Hippocampal formation (tissue), 2 donors: ENCODE measurements around the gene MRPL47.
A peak's percentile ranks its signal among the peaks of the same experiment; 100 is the strongest.
"Not testable (repeated sequence)": the region's sequence is repeated elsewhere in the genome, so short reads cannot be mapped to it uniquely, and the experiment has no call there.

Experiments
- DNase-seq, 2 donors: peaks; one replicate each; lab custom pipeline; 2025; lab: John Stamatoyannopoulos, UW

Gene MRPL47

DNA sequence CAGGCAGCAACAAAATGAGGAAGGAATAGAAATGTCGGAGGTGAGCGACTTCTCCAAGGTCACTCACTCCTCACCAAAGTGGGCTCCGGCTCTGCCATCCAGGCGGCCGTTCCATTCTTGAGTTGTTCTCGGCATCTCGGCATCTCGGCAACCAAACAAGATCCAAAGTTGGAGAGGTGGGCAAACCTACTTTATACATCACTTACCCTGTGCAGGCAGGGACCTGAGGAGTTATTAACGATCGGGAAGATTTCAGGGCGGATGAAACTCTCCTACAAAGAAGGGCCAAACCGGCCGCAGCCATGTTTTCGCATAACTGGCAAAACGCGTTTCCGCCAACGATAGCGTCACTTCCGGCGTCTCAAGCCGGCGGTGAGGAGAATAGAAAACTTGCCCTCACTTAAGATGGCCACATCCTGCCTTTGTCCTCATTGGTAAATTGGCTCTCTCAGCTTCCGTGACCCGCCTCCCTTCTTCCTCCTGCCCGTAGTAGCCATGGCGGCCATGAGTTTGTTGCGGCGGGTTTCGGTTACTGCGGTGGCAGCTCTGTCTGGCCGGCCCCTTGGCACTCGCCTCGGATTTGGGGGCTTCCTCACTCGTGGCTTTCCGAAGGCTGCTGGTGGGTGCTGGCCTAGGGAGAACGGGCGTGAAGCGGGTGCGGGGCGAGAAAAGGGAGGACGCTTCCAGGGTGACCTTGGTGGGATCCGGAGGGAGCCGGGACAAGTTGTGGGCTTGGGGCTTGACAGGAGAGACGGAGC is at the start of gene MRPL47, which contains the start of gene NDUFB5:
TSS of gene MRPL47 (minus strand) at position 318 of the 758 bp plus-strand sequence. CDS start at position 304, 14 bp downstream.
TSS of gene NDUFB5 (plus strand) at position 474 of the 758 bp plus-strand sequence. CDS start at position 496, 22 bp downstream.
- DNase-seq: peak; percentile 92 to 99

DNA sequence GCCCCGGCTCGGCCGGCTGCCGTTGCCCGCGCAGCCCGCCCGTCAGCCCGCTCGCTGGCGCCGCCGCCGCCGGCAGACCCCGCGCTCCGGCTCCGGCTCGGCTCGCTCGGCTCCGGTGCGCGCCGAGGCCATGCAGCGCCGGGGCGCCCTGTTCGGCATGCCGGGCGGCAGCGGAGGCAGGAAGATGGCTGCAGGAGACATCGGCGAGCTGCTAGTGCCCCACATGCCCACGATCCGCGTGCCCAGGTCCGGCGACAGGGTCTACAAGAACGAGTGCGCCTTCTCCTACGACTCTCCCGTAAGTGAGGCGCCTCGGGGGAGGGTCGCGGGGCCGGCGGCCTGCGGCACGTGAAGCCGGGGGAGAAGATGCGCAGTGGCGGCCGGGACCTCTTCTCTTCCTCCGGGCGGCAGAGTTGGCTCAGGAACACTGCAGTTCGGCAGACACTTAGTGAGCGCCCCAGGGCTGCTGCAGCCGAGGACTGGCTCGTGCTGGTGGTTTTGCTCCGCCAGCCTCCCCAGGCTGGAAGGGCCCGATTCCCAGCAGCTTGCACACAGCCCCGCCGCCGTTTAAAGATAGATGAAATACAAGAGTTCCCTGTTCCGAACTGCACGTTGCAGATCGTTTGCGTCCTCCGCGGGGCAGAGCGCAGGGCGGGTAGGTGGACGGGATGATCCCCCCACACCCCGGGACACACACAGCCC is 48.8 kb upstream of the MRPL47 start:
- DNase-seq: peak; percentile 55 to 75

DNA sequence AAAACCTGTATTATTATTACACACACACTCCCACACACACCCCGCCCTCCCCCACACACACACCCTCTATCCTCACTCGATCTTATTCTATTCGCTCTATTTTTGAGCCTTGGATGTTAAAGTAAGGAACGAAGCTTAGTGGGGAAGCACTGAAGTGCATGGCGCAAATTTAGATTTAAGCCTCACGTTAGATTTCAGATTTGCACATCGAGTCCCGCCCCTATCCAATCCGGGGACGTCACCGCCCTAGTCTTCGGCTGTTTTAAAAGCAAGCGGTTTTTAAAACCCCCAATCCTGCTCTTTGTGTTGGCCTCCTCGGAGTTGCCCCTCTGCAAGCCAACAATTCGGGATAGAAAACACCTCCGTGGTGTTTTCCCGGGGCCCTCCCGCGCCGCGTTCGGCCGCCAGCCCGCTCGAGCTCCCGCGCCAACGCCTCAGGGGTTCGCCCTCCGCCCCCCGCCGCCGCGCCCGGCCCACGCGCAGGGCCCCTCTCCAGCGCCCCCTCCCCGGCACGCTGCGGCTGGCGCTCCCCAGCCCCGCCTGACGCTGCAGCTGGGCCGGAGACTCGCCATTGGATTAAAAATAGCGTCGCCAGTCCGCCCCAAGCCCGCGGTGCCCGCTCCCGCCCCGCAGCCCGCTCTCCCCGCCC is 48.1 kb upstream of the MRPL47 start, which contains the start of gene USP13:
TSS of gene USP13 (plus strand) at position 594 of the 649 bp plus-strand sequence. CDS start 186 bp downstream, outside the sequence.
- peak; percentile 75 to 78 for DNase-seq

DNA sequence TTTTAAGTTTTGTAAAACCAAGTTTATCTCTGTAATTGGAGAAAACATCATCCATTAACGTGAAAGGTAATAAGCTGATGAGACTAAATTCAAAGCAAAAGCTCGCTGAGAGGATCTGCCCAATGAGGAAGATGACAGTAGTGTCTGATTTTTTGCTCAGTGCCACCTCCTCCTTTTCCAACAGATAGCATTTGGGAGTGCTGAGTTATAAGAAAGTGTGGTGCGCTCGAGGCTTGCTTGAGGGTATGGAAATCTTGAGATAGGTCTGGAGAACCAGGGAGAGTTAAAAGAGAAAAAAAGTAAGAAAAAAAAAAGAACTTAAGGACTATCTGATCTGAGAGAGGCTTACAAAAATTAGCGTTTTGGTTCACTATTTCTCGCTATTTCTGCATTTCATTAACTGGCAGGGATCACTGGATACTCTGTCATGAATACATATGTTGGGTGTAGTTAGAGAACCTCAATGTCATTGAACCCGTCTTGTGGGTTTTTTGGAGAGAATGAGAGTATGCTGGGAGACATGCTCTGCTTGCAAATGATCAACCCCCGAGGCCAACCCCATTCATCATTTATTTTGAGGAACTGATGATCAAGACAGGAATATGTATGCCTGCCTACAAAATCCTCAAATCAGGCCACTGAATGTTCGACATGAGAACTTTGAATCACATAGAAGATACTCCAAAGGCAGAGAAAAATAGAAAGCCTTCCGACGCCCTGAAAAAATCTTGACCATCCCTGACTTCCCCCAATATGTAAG is 47.4 kb upstream of the MRPL47 start:
- no peak for DNase-seq

DNA sequence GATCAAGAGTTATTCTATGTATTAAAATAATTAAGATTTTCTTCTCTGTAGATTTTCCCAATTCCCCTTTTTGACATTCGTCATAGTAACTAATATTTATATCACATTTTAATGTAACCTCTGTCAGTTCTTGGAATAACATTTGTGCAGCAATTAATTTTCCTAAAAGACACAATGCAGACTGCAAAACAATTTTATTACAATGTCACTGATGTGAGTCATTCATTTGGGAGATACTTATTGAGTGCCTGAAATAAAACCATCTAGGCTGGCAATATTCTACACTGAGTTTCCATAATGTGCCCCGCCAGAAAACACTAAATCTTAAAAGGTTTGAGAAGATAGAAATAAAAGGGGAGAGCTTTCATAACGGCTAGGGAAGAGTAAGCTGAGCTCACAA is 41.7 kb upstream of the MRPL47 start:
- no peak for DNase-seq

DNA sequence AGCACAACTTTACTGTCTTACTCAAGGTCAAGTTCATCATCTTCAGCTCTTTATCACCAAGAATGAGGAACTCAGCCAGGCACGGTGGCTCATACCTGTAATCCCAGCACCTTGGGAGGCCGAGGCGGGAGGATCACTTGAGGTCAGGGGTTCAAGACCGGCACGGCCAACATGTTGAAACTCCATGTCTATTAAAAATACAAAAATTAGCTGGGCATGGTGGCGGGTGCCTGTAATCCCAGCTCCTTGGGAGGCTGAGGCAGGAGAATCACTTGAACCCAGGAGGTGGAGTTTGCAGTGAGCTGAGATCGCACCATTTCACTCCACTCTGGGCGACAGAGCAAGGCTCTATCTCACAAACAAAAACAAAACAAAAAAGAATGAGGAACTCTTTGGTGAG is 39.4 kb upstream of the MRPL47 start:
- not testable (repeated sequence) for DNase-seq

DNA sequence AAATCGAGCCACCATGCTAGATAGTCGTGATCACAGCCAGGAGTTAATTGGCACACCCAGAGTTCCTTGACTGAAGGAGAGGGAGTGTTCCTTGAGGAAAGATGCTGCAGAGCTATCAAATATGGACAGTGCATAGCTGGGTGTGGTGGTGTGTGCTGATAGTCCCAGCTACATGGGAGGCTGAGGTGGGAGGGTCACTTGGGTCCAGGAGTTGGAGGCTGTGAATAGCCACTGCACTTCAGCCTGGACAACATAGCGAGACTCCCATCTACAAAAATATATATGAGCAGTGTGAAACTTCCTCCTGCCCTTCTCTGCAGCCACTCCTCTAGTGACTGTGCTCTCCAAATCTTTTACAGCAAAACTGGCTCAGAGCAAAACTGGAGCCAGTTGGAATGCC is 38.4 kb upstream of the MRPL47 start:
- DNase-seq: no peak

DNA sequence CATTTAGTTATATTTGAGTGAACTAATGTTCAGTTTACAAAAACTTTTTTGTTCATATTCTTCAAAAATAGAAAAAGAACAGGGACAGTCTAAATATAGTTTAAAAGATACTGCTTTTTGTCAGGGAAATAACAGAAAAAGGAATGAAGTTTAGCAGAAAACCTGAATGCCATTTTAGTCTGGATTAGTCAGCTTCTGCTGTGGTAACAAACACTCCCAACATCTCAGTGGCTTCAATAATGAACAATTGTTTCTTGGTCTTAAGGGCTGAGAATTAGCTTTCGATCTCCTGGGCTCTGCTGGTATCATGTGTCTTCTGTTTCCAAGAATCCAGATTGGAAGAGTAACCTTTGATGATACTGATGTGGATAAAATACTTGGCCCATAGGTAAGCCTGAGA is 36.0 kb upstream of the MRPL47 start:
- no peak for DNase-seq

DNA sequence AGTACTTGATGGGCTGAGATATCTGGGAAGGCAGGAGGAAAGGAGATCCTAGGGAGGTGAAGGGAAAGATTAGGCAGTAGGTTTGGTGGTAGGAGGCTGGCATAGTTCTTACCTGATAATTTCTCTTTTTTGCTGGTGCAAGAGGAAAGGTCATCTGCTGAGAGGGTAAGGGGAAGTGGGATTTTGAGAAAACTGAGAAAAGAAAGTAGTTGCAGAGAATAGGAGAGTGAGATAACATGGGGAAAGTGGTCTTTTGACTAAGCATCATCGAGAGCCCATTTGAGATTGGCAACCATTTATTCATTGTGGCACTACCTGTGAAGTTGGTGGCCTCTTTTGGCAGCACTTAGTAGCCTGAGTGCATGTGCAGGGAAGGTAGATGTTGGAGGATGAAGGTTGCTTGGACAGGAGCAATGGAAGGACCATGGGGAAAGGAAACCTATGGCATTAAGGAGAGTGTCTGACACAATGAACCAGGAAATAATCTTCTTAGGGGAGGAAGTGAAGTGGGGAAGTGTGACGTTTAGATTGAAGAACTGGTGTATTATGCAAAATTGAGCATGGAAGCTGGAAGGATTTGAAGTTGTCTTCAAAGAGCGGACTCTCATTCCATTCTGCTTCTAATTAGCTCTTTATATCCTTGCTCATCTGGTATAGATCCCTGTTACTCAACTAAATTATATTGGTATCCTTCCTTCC is 26.5 kb upstream of the MRPL47 start:
- no peak for DNase-seq

DNA sequence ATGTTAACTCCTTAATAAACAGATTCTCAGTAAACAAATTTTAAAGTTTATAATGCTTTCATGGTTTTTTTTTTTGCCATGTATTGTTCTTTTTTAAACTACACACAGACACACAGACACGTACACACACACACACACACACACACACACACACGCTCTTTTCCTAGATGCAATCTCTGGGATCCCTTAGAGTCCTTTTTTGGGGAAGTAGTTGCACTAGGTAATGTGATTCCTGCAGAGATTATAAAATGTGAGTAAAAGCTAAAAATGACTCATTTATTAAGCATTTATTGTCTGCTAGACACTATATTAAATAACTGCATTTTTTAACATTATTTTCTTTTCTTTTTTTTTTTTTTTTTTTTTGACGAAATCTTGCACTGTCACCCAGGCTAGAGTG is 20.0 kb upstream of the MRPL47 start:
- no peak for DNase-seq

DNA sequence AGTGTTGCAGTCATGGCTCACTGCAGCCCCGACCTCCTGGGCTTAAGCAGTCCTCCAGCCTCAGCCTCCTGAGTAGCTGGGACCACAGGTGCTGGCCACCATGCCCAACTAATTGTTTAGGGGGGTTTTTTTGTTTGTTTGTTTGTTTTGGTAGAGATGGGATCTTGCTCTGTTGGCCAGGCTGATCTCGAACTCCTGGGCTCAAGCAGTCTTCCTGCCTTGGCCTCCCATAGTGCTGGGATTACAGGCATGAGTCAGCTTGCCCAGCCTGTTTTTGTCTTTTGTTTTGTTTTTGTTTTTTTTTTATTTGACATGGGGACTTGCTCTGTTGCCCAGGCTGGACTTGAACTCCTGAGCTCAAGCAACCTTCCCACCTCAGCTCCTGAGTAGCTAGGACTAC is 17.6 kb upstream of the MRPL47 start:
- no peak for DNase-seq

DNA sequence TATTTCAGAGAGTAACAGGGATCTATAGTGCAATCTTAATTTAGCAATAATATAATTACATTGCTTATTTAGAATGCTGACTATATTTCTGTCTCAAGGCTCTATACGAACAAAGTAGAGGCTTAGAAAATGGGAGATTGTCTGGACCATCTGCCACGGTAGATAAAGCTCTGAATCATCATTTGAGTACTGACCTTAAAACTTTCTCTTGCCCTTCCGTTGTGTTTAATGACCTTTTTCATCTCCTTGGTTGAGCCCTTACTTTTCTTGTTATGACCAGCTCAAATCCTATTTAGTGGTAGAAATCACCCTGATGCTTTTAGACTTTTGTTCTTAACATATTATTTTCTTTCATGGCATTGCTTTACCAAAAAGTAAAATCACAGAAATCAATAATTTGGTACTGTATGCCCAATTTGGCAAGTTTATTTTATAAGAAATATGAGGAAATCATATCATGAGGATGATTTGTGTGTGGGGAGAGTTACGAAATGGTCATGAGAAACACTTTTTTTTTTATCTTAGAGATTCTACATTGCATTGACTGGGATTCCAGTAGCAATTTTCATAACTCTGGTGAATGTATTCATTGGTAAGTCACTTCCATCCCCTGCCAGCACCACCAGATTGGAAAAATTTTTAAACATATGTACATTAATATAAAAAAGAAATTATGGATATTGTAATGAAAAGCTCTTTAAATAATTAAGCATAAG is 11.2 kb upstream of the MRPL47 start:
- DNase-seq: no peak

DNA sequence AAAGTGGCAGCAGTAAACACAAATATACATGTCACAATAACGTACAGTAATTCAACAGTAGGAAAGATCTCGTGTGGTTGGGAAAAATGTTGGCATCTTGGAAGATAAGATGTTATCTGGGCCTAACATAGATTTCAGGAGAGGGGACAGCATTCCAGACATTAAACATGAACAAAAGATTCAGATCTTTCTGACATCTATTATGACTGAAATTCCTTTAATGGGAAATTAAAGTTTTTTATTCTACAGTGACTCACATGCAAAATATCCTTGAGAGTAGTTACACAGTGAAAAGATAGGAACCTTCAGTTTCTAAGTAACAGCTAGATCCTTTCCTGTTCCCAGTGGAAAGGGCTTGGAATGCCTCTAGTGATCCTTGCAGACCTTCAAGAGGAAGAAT is 9.4 kb upstream of the MRPL47 start:
- DNase-seq: no peak

DNA sequence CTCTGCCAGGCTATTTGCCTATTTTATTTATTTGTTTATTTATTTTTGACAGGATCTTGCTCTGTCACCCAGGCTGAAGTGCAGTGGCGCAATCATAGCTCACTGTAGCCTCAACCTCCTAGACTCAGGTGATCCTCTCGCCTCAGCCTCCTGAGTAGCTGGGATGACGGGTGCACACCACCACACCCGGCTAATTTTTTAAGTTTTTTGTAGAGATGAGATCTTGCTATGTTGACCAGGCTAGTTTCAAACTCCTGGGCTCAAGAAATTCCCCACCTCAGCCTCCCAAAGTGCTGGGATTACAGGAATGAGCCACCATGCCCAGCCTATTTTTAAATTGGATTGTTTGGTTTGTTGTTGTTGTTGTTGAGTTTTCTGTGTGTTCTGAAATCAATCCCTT is 5.6 kb upstream of the MRPL47 start:
- no peak for DNase-seq

DNA sequence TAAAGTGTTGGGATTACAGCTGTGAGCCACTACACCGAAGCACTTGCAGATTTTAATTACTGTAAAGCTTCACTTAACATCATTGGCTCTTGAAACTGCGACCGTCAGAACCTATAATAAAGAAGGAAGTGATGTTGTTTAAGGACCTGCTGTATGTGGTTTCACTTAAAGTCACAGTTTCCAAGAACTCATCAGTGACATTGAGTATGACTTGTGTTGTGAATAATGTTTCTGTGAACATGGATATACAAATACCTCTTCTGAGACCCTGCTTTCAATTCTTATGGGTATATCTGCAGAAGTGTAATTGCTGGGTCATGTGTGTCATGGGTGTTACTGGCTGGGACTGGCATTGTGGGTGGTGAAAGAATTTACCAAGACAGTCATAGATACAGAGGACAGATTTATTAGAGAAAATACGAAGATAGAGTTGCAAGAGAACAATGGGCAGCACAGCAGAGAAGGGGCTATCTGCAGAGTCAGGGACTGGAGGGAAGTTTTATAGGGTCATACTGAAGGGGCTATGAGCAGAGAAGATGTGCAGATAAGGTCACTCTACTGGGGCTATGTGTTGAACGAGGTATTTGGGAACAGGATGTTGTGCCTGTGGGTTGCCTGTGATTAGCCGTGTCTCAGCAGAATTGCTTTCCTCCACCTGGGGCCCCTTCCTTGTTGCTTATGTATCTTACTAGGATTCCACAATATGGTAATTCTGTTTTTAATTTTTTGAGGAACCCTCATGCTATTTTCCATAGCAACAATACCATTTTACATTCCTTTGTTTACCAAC is 4.7 kb upstream of the MRPL47 start:
- DNase-seq: no peak

DNA sequence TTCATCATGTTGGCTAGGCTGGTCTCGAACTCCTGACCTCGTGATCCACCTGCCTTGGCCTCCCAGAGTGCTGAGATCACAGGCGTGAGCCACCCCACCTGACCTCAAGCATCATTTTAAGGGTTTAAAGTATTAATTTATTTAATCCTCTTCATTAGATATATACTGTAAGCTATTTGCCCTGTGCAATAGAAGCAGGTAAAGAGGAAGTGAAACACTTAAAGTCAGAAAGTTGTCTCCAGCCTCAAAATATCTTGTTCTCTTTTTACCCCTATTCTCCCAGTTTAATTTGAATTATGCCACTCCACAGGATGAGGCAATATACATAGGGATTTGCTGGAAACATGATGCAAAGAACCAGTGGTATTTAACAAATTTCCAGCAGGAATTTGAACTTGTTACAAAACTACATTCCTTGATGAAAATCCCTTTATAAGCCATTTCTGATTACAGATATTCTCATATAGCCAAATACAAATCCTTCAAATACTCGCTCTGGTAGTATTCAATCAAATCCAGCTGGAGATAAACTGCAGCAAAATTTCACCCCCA is 2.2 kb upstream of the MRPL47 start:
- no peak for DNase-seq

DNA sequence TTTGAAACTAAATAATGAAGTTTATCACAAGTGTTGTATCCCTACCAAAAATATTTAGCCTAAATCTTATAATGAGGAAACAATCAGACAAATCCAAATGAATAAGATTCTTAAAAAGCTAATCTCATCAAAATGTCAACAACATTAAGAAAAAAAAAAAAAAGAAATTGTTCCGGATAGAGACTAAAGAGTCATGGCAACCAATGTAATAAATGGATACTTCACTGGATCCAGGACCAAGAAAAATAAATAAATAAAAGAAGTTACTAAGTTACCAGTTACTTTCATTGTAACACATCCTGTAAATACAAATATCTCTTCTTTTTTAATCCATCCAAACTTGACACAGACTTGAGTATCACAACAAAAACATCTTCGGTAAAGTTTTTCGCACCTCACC is 607 bp downstream of the MRPL47 start:
- no peak for DNase-seq

DNA sequence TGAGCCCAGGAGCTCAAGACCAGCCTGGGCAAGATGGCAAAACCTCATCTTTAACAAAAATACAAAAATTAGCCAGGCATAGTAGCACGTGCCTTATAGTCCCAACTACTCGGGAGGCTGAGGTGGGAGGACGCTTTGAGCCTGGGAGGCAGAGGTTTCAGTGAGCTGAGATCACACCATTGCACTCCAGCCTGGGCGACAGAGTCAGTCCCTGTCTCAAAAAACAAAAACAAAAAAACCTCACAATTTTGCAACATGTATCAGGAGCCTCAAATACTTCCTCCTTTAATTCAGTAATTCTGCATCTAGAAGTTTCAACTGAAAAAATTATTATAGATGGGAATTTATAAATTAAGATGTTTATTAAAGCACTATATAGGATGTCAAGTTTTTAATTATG is 1.1 kb downstream of the MRPL47 start:
- no peak for DNase-seq

DNA sequence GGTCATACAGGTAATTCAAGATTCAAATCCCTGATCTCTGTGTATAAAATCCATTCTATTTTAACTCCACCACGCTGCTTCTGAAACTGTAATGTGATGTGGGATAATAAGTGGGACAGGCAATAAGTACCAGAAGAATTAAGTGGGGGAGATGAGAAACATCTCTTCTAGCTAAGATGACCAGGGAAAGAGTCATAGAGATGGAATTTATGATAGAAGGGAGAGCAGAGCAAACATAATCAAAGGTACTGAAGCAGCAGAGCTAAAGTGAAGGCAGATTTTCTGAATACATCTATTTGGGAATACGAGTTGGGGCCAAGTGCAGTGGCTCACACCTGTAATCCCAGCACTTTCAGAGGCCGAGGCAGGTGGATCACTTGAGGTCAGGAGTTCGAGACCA is 4.9 kb downstream of the MRPL47 start:
- no peak for DNase-seq

DNA sequence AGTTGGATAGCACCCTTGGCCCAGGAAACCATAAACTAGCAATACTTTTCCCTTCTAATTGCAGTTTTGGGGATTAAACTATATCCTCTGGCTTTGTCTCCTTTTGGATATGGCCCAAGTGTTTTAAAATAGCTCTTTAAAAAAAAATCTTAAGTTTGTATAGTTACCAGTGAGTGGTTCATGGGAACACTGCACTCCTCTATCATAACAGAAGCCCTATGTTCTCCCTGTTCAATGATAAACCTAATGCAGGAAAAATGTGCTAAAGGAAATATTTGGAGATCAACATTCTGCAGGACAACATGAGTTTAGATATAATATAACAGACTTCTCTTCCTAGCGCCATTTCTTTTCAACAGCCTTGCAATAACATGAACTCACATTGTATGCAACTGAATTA is 13.1 kb downstream of the MRPL47 start:
- DNase-seq: no peak
